HepG2 (cell line): ENCODE data around the gene RNF13. TPM values are rescaled to one million over a fixed set of nuclear protein-coding genes. Genes with fewer than 3 reads are reported as not detected.

Experiments used
- ATAC-seq: fragments of 200-7000 bp; cut with Tn5 transposase; 3 replicates; pipeline ENCODE4 v1.9.1; 2020; ENCODE audit warnings: mild to moderate bottlenecking, moderate library complexity
- BruUV-seq: library from RNA; stranded (reverse); fragments of 400-500 nt; replicated peaks from 2 replicates; lab custom pipeline; 2021; lab: Mats Ljungman, UMichigan
- CTCF ChIA-PET: fragments of 300-600 bp; formaldehyde crosslinking; extraction: SDS; loops from one replicate; lab custom pipeline; 2021; ENCODE audit warnings: low total read pairs, inconsistent platforms, low intra/inter-chr PET ratio; lab: Yijun Ruan, JAX
- POLR2A ChIA-PET: fragments of 350-600 bp; sonication (Branson Sonifier 250); formaldehyde crosslinking; loops from one replicate; lab custom pipeline; 2020; ENCODE audit warnings: antibody characterized with exemption, inconsistent platforms; lab: Yijun Ruan, JAX
- DNase-seq: peaks from one replicate; pipeline ENCODE4 v3.0.0-alpha.2; 2015; ENCODE audit warnings: low spot score
- FAIRE-seq: peaks from 3 replicates; lab custom pipeline; 2011; peaks lifted over from hg19 to GRCh38; lab: Jason Lieb, UNC
- H2AFZ ChIP-seq: one replicate; pipeline ENCODE4 v1.6.1; 2011; ENCODE audit warnings: low read length, inconsistent platforms
- H3K27ac ChIP-seq: fragments of 300-600 bp; 3 replicates; pipeline ENCODE4 v1.8.0; 2011; ENCODE audit warnings: mixed run types, mild to moderate bottlenecking, mixed read lengths, low read length, inconsistent platforms; ENCODE audit not compliant: insufficient read depth; ENCODE audit errors: extremely low read length
- H3K27me3 ChIP-seq, 2 experiments: fragments of 200-600 bp in 1 of 2; 2 replicates in 1 of 2; 3 replicates in 1 of 2; pipeline versions ENCODE4 v1.6.0 to v1.8.0; 2011; ENCODE audit warnings: low read length in 2 of 2, mild to moderate bottlenecking in 2 of 2, moderate library complexity in 2 of 2, inconsistent platforms in 1 of 2; ENCODE audit not compliant: insufficient read depth in 2 of 2, control insufficient read depth in 1 of 2
- H3K36me3 ChIP-seq, 2 experiments: fragments of 200-600 bp in 1 of 2; replicated peaks in 1 of 2; 2 replicates in 1 of 2; 3 replicates in 1 of 2; pipeline versions ENCODE4 v1.5.1 to v1.8.0; 2011; ENCODE audit warnings: low read length in 2 of 2, inconsistent platforms in 1 of 2; ENCODE audit not compliant: insufficient read depth in 2 of 2, control insufficient read depth in 1 of 2
- H3K4me1 ChIP-seq: 2 replicates; pipeline ENCODE4 v1.5.1; 2012; ENCODE audit warnings: low read length, inconsistent platforms; ENCODE audit not compliant: insufficient read depth
- H3K4me2 ChIP-seq: 2 replicates; pipeline ENCODE4 v1.6.0; 2011; ENCODE audit warnings: low read depth, low read length, inconsistent platforms
- H3K4me3 ChIP-seq, 3 experiments: fragments of 200-600 bp in 1 of 3; sonication (generic), shearing (Covaris generic) in 1 of 3; replicated peaks in 1 of 3; 2 replicates each; pipeline ENCODE4 v1.5.1; 2011 to 2016; ENCODE audit warnings: low read length in 3 of 3, inconsistent platforms in 2 of 3, low read depth in 2 of 3, mild to moderate bottlenecking in 2 of 3, control low read depth in 1 of 3, mixed read lengths in 1 of 3; ENCODE audit not compliant: insufficient read depth in 1 of 3
- H3K79me2 ChIP-seq: one replicate; pipeline ENCODE4 v1.6.1; 2011; ENCODE audit warnings: low read length, inconsistent platforms; ENCODE audit not compliant: insufficient read depth
- H3K9ac ChIP-seq: 2 replicates; pipeline ENCODE4 v1.6.0; 2011; ENCODE audit warnings: mild to moderate bottlenecking, low read depth, low read length, inconsistent platforms; ENCODE audit not compliant: insufficient read depth
- H3K9me3 ChIP-seq: 2 replicates; pipeline ENCODE4 v1.5.1; 2012; ENCODE audit warnings: mild to moderate bottlenecking, low read length
- H4K20me1 ChIP-seq: 2 replicates; pipeline ENCODE4 v1.6.0; 2011; ENCODE audit warnings: inconsistent platforms, mild to moderate bottlenecking, low read length, moderate library complexity; ENCODE audit not compliant: insufficient read depth
- ARID2 ChIP-seq: sonication (generic); formaldehyde crosslinking; IDR thresholded peaks from 2 replicates; pipeline ENCODE4 v1.8.1; 2022; ENCODE audit warnings: mild to moderate bottlenecking, missing genetic modification reagents, borderline replicate concordance
- ARNT ChIP-seq: fragments of 450-650 bp; IDR thresholded peaks from 2 replicates; pipeline ENCODE4 v1.6.1; 2017
- CHD2 ChIP-seq: IDR thresholded peaks from 2 replicates; pipeline ENCODE4 v1.6.1; 2011; ENCODE audit warnings: low read depth, low read length, improper control_type of control experiment
- HMGA1 ChIP-seq: sonication (generic); formaldehyde crosslinking; conservative IDR thresholded peaks from 2 replicates; pipeline ENCODE4 v1.4.0; 2020; ENCODE audit warnings: missing genetic modification reagents
- HNRNPK ChIP-seq: fragments of 200-400 bp; formaldehyde crosslinking; IDR thresholded peaks from 2 replicates; pipeline ENCODE4 v1.6.1; 2018; ENCODE audit warnings: low read length, low read depth, moderate library complexity, mild to moderate bottlenecking; ENCODE audit not compliant: poor library complexity, severe bottlenecking
- HOXA9 ChIP-seq: sonication (generic); formaldehyde crosslinking; IDR thresholded peaks from 2 replicates; pipeline ENCODE4 v1.8.1; 2022; ENCODE audit warnings: missing genetic modification reagents, mild to moderate bottlenecking, moderate library complexity, borderline replicate concordance
- NFE2L1 ChIP-seq: sonication (generic); formaldehyde crosslinking; IDR thresholded peaks from 2 replicates; pipeline ENCODE4 v1.4.0; 2020; ENCODE audit warnings: missing genetic modification reagents, mild to moderate bottlenecking, borderline replicate concordance
- RORA ChIP-seq: sonication (generic); formaldehyde crosslinking; IDR thresholded peaks from 2 replicates; pipeline ENCODE4 v1.5.0; 2020; ENCODE audit warnings: mild to moderate bottlenecking, missing genetic modification reagents, moderate library complexity
- SETDB1 ChIP-seq: sonication (generic); formaldehyde crosslinking; IDR thresholded peaks from 2 replicates; pipeline ENCODE4 v1.5.1; 2020; ENCODE audit warnings: missing genetic modification reagents, mild to moderate bottlenecking, borderline replicate concordance
- SP1 ChIP-seq, 2 experiments: fragments of 450-650 bp in 1 of 2; sonication (generic) in 1 of 2; formaldehyde crosslinking in 1 of 2; IDR thresholded peaks; 2 replicates each; pipeline versions ENCODE4 v1.4.0 to v1.6.1; 2016 to 2020; ENCODE audit warnings: missing genetic modification reagents in 1 of 2
- ZEB1 ChIP-seq: IDR thresholded peaks from 2 replicates; pipeline ENCODE4 v1.6.1; 2012; ENCODE audit warnings: mild to moderate bottlenecking, low read depth, inconsistent platforms; ENCODE audit not compliant: insufficient replicate concordance
- ZKSCAN5 ChIP-seq: sonication (generic); formaldehyde crosslinking; IDR thresholded peaks from 2 replicates; pipeline ENCODE4 v1.5.1; 2020; ENCODE audit warnings: mild to moderate bottlenecking, missing genetic modification reagents
- ZNF234 ChIP-seq: sonication (generic); formaldehyde crosslinking; conservative IDR thresholded peaks from 2 replicates; pipeline ENCODE4 v1.5.1; 2020; ENCODE audit warnings: mild to moderate bottlenecking, missing genetic modification reagents
- ZNF570 ChIP-seq: sonication (generic); formaldehyde crosslinking; IDR thresholded peaks from 2 replicates; pipeline ENCODE4 v1.4.0; 2020; ENCODE audit warnings: mild to moderate bottlenecking, missing genetic modification reagents, borderline replicate concordance
- ZNF605 ChIP-seq: sonication (generic); formaldehyde crosslinking; IDR thresholded peaks from 2 replicates; pipeline ENCODE4 v1.8.0; 2022; ENCODE audit warnings: mild to moderate bottlenecking, missing genetic modification reagents
- WGBS: methylation state at CpG from one replicate; pipeline ENCODE4 v1.1.6; 2017; ENCODE audit warnings: low lambda C conversion rate; 5-methylcytosine and 5-hydroxymethylcytosine counted together
- in situ Hi-C: cut with HindIII; loops from 2 replicates; pipeline ENCODE4 v1.10.0; 2017; ENCODE audit warnings: low pct_unique_long_range_greater_than_20kb; ENCODE audit not compliant: extremely low pct_ligation_motif_present
- intact Hi-C: fragments of 100-400 bp; cut with micrococcal nuclease; formaldehyde crosslinking; loops from one replicate; pipeline ENCODE4 v1.10.0; 2022; ENCODE audit not compliant: unreplicated experiment
- polyA plus RNA-seq, 8 experiments: library from polyadenylated mRNA; depleted of rRNA in 3 of 8; stranded (reverse) in 7 of 8; unstranded in 1 of 8; fragments of >200 nt; fragmentation: Illumina TruSeq in 4 of 8; extraction: Trizol in 4 of 8; gene quantifications; 2 replicates each; pipeline versions ENCODE4 v1.2.1 to v1.2.3, GENCODE V29; 2011 to 2016; ENCODE audit warnings: low read depth in 4 of 8, missing spikeins in 1 of 8, mixed read lengths in 1 of 8; ENCODE audit not compliant: insufficient read depth in 1 of 8
- total RNA-seq, 5 experiments: library from RNA; depleted of rRNA; stranded (reverse); fragments of >200 nt; fragmentation: Illumina TruSeq; extraction: Trizol; gene quantifications; 2 replicates each; pipeline ENCODE4 v1.2.3, GENCODE V29; 2016; ENCODE audit warnings: low read depth in 1 of 5

RNF13 gene
- total and polyA plus RNA-seq, 2 of the 13 experiments (the other 11 are each of a cell fraction or from before 2014, with no cell fraction given): 39.8 to 46.0 TPM

- no peak for ATAC-seq
- no peaks in the 10 kb centered on the region for H3K36me3 ChIP-seq
- H4K20me1 ChIP-seq: no peaks in the 10 kb centered on the region
- intact Hi-C loops (no loop called here), in situ Hi-C loops (no loop called here)
- DNase-seq: no peak
- H2AFZ ChIP-seq: no peak overlapping the region
- H3K27ac ChIP-seq: no peak overlapping the region
- TF ChIP-seq HNRNPK (no peak), ZEB1 (no peak), HMGA1 (CRISPR knock-in tag) (no peak), ZKSCAN5 (CRISPR knock-in tag) (no peak), ZNF234 (no peak), ZNF570 (CRISPR knock-in tag) (no peak), SETDB1 (CRISPR knock-in tag) (no peak), CHD2 (no peak), ZNF605 (no peak), NFE2L1 (no peak), HOXA9 (CRISPR knock-in tag) (no peak), ARID2 (CRISPR knock-in tag) (no peak), ARNT (no peak), RORA (CRISPR knock-in tag) (no peak), SP1 (IDR thresholded peaks at IDR 0.05) (no peak), SP1 (CRISPR knock-in tag; IDR thresholded peaks at IDR 0.05) (no peak)
- no TSS peak for BruUV-seq
- 5% methylated on average over 5 of the region's 5 CpGs for WGBS
- no peaks in the 10 kb centered on the region for H3K79me2 ChIP-seq
- FAIRE-seq: no peak
- POLR2A ChIA-PET: no interaction called here
- no peaks in the 10 kb centered on the region for H3K9me3 ChIP-seq
- H3K4me1 ChIP-seq: no peaks in the 10 kb centered on the region
- no peaks in the 10 kb centered on the region for H3K27me3 ChIP-seq
- H3K4me3 ChIP-seq: no peak overlapping the region
- CTCF ChIA-PET: no interaction called here
- H3K9ac ChIP-seq: no peak overlapping the region
- H3K4me2 ChIP-seq: no peak overlapping the region
Measured at GRCh38 chr3:149801639-149802038, 11.4 kb upstream of the RNF13 start.
